K562 (cell line): ENCODE measurements around the gene ZBTB22. TPM values are rescaled to one million over a fixed set of nuclear protein-coding genes. Genes with fewer than 3 reads are reported as not detected.

ENCODE experiments used
- CBX2 ChIP-seq: fragments of 200-600 bp; sonication (generic); IDR thresholded peaks from one replicate; pipeline ENCODE4 v1.6.1; 2012; ENCODE audit warnings: mild to moderate bottlenecking, low read length, inconsistent platforms; ENCODE audit not compliant: insufficient read depth, poor library complexity, severe bottlenecking
- GATA2 ChIP-seq: sonication (generic); formaldehyde crosslinking; IDR thresholded peaks from 2 replicates; pipeline ENCODE4 v1.4.0; 2020; ENCODE audit warnings: mild to moderate bottlenecking, missing genetic modification reagents
- HDAC2 ChIP-seq: fragments of 450-650 bp; IDR thresholded peaks from 2 replicates; pipeline ENCODE4 v1.6.1; 2016; ENCODE audit warnings: mild to moderate bottlenecking
- HLTF ChIP-seq: fragments of 450-650 bp; IDR thresholded peaks from 2 replicates; pipeline ENCODE4 v1.6.1; 2016
- HNRNPL ChIP-seq: fragments of 200-400 bp; formaldehyde crosslinking; IDR thresholded peaks from 2 replicates; pipeline ENCODE4 v1.6.1; 2017; ENCODE audit warnings: low read depth, mild to moderate bottlenecking, low read length
- KDM2B ChIP-seq: fragments of 250-450 bp; sonication (Bioruptor Pico); IDR thresholded peaks from 2 replicates; pipeline ENCODE4 v1.8.0; 2021; ENCODE audit warnings: mild to moderate bottlenecking, moderate library complexity
- NCOR1 ChIP-seq: fragments of 450-650 bp; IDR thresholded peaks from 2 replicates; pipeline ENCODE4 v1.6.1; 2016; ENCODE audit warnings: mild to moderate bottlenecking, moderate library complexity
- NFYB ChIP-seq: IDR thresholded peaks from 2 replicates; pipeline ENCODE4 v1.6.1; 2011; ENCODE audit warnings: mild to moderate bottlenecking, moderate library complexity; ENCODE audit not compliant: insufficient read length; ENCODE audit errors: extremely low read depth
- NR2C2 ChIP-seq, 2 experiments: fragments of 200-800 bp in 1 of 2; sonication (Bioruptor generic) in 1 of 2; sonication (generic) in 1 of 2; formaldehyde crosslinking in 1 of 2; IDR thresholded peaks; 2 replicates each; pipeline versions ENCODE4 v1.6.1 to v1.8.0; 2016 to 2022; ENCODE audit warnings: mild to moderate bottlenecking in 1 of 2, missing compliant biosample characterization in 1 of 2, missing genetic modification characterization in 1 of 2, missing genetic modification reagents in 1 of 2
- NRF1 ChIP-seq, 2 experiments: fragments of 450-650 bp; IDR thresholded peaks in 1 of 2; conservative IDR thresholded peaks in 1 of 2; 2 replicates each; pipeline ENCODE4 v1.6.1; 2014; ENCODE audit warnings: mild to moderate bottlenecking in 2 of 2
- POLR2A ChIP-seq: fragments of 450-650 bp; conservative IDR thresholded peaks from 2 replicates; pipeline ENCODE4 v1.6.1; 2016
- RCOR1 ChIP-seq, 2 experiments: IDR thresholded peaks; 2 replicates each; pipeline ENCODE4 v1.6.1; 2012; ENCODE audit warnings: low read depth in 2 of 2, low read length in 2 of 2, borderline replicate concordance in 1 of 2, improper control_type of control experiment in 1 of 2
- RUNX1 ChIP-seq: sonication (generic); IDR thresholded peaks from 2 replicates; pipeline ENCODE4 v1.6.1; 2016; ENCODE audit warnings: antibody characterized with exemption, low read depth
- TAF1 ChIP-seq: IDR thresholded peaks from 2 replicates; pipeline ENCODE4 v1.6.1; 2011; ENCODE audit warnings: mild to moderate bottlenecking, low read length, moderate library complexity; ENCODE audit not compliant: insufficient read depth, control insufficient read depth, severe bottlenecking; ENCODE audit errors: extremely low read depth
- TAF7 ChIP-seq: fragments of 450-650 bp; IDR thresholded peaks from 2 replicates; pipeline ENCODE4 v1.6.1; 2016; ENCODE audit warnings: missing genetic modification characterization, missing compliant biosample characterization
- TCF7L2 ChIP-seq: fragments of 150-350 bp; IDR thresholded peaks from 2 replicates; pipeline ENCODE4 v1.6.1; 2016; ENCODE audit warnings: low read depth, mild to moderate bottlenecking, low read length, moderate library complexity
- ZNF12 ChIP-seq: sonication (generic); formaldehyde crosslinking; IDR thresholded peaks from 2 replicates; pipeline ENCODE4 v1.4.0; 2020; ENCODE audit warnings: mild to moderate bottlenecking, missing genetic modification reagents
- polyA plus RNA-seq, 8 experiments: library from polyadenylated mRNA; depleted of rRNA in 4 of 8; stranded (reverse) in 5 of 8; unstranded in 3 of 8; fragments of >200 nt; fragmentation: Nextera tagmentation in 2 of 8; fragmentation: Illumina TruSeq in 1 of 8; extraction: Ambion mirVana in 2 of 8; extraction: Trizol in 1 of 8; gene quantifications; 2 replicates each; pipeline versions ENCODE4 v1.2.1 to v1.2.3, GENCODE V29; 2011 to 2014; ENCODE audit warnings: inconsistent platforms in 1 of 8, missing spikeins in 1 of 8
- total RNA-seq, 7 experiments: library from RNA; depleted of rRNA in 6 of 7; stranded (reverse); fragments of >200 nt in 6 of 7; fragmentation: Illumina TruSeq in 2 of 7; extraction: Trizol in 2 of 7; gene quantifications; 2 replicates each; pipeline versions ENCODE4 v1.2.1 to v1.2.3, GENCODE V29; 2011 to 2021; ENCODE audit warnings: low replicate concordance in 1 of 7
- TF ChIP-seq, protein P1 (sequence below), 2 experiments: IDR thresholded peaks in 1 of 2; conservative IDR thresholded peaks in 1 of 2; 2 replicates each; pipeline ENCODE4 v1.6.1; 2016; ENCODE audit warnings: low read depth in 2 of 2, mild to moderate bottlenecking in 1 of 2, missing compliant biosample characterization in 1 of 2, missing genetic modification characterization in 1 of 2, moderate library complexity in 1 of 2
- TF ChIP-seq, protein P2 (sequence below): sonication (generic); formaldehyde crosslinking; IDR thresholded peaks from 2 replicates; pipeline ENCODE4 v1.8.1; 2023; ENCODE audit warnings: mild to moderate bottlenecking, missing genetic modification reagents
- TF ChIP-seq, protein P3 (sequence below): fragments of 250-450 bp; sonication (Bioruptor Pico); IDR thresholded peaks from 2 replicates; pipeline ENCODE4 v1.5.0; 2020; ENCODE audit warnings: mild to moderate bottlenecking

Gene ZBTB22
- total and polyA plus RNA-seq, 9 of the 15 experiments (the other 6 are each of a cell fraction or from before 2014, with no cell fraction given): 0.21 to 11.9 (median 7.1) TPM

DNA sequence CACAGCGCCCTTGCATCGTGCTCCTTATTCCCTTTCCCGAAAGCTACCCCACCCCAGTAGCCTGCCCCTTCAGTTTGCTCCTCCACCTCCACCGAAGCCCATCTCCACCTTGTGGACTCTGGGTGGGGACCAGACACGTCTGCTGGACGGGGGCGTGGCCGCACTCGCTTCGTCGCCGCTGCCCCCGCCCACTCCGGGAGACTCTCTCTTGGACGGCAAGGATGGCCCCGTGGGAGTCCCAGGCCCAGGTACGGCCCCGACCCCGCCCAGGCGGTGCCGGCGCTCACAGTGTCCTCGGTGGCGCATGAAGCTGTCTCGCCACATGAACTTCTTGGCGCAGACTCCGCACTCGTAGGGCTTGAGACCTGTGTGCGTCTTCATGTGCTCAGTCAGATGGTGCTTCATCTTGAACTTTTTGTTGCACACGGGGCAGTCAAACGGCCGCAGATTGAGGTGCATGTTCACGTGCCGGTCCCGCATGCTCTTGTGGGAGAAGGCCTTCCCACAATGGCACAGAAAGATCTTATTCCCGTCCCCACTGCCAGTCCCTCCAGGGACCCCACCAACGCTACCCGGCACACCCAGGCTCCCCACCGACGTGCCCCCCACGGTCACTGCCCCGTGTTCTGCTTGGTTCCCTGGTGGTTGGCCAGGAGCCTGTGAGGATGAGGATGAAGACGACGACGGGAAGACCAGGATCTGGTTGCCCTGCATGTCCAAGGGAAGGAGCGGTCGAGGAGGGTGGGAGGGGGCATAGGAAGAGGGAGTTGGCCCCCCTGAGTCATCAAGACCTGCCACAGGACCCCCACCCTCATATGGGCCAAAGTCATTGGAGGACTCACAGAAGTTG, 2.4 kb downstream of the ZBTB22 start (continued):
- TF ChIP-seq TAF1 (peak; percentile 17), HDAC2 (no peak), CBX2 (no peak), KDM2B (no peak), TCF7L2 (no peak), POLR2A (0 out of 2 replicates have a peak, but pooled peaks have one; percentile 55), NRF1 (conservative IDR thresholded peaks at IDR 0.05 in 1 of 2, IDR thresholded peaks at IDR 0.05 in 1 of 2) (peak; percentile 58 to 68), NCOR1 (peak; percentile 3; the same call in 1 of the 2 replicates), NFYB (no peak), GATA2 (no peak), RUNX1 (0 out of 2 replicates have a peak, but pooled peaks have one; percentile 17), ZNF12 (CRISPR knock-in tag) (no peak), TAF7 (tag) (no peak), RCOR1 (IDR thresholded peaks at IDR 0.05; ENCODE audit: borderline replicate concordance in 1 of 2, low read depth in 2 of 2, low read length in 2 of 2) (no peak), HLTF (0 out of 2 replicates have a peak, but pooled peaks have one; percentile 51), NR2C2 (CRISPR knock-in tag; IDR thresholded peaks at IDR 0.05) (no peak), NR2C2 (tag; IDR thresholded peaks at IDR 0.05) (no peak; the same call in 1 of the 2 replicates), HNRNPL (no peak)
- TF ChIP-seq, protein P1, sequence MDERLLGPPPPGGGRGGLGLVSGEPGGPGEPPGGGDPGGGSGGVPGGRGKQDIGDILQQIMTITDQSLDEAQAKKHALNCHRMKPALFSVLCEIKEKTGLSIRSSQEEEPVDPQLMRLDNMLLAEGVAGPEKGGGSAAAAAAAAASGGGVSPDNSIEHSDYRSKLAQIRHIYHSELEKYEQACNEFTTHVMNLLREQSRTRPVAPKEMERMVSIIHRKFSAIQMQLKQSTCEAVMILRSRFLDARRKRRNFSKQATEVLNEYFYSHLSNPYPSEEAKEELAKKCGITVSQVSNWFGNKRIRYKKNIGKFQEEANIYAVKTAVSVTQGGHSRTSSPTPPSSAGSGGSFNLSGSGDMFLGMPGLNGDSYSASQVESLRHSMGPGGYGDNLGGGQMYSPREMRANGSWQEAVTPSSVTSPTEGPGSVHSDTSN (CRISPR knock-in tag; IDR thresholded peaks at IDR 0.05; ENCODE audit: low read depth): no peak
- TF ChIP-seq, protein P1 (tag; conservative IDR thresholded peaks at IDR 0.05; ENCODE audit: low read depth): no peak
- TF ChIP-seq, protein P2, sequence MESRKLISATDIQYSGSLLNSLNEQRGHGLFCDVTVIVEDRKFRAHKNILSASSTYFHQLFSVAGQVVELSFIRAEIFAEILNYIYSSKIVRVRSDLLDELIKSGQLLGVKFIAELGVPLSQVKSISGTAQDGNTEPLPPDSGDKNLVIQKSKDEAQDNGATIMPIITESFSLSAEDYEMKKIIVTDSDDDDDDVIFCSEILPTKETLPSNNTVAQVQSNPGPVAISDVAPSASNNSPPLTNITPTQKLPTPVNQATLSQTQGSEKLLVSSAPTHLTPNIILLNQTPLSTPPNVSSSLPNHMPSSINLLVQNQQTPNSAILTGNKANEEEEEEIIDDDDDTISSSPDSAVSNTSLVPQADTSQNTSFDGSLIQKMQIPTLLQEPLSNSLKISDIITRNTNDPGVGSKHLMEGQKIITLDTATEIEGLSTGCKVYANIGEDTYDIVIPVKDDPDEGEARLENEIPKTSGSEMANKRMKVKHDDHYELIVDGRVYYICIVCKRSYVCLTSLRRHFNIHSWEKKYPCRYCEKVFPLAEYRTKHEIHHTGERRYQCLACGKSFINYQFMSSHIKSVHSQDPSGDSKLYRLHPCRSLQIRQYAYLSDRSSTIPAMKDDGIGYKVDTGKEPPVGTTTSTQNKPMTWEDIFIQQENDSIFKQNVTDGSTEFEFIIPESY (CRISPR knock-in tag): peak; percentile 74
- TF ChIP-seq, protein P3, sequence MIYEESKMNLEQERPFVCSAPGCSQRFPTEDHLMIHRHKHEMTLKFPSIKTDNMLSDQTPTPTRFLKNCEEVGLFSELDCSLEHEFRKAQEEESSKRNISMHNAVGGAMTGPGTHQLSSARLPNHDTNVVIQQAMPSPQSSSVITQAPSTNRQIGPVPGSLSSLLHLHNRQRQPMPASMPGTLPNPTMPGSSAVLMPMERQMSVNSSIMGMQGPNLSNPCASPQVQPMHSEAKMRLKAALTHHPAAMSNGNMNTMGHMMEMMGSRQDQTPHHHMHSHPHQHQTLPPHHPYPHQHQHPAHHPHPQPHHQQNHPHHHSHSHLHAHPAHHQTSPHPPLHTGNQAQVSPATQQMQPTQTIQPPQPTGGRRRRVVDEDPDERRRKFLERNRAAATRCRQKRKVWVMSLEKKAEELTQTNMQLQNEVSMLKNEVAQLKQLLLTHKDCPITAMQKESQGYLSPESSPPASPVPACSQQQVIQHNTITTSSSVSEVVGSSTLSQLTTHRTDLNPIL (CRISPR knock-in tag): no peak
